ENCODE data around the gene SKAP2.
A peak's percentile ranks its signal among the peaks of the same experiment; 100 is the strongest.

The SKAP2 gene, protein sequence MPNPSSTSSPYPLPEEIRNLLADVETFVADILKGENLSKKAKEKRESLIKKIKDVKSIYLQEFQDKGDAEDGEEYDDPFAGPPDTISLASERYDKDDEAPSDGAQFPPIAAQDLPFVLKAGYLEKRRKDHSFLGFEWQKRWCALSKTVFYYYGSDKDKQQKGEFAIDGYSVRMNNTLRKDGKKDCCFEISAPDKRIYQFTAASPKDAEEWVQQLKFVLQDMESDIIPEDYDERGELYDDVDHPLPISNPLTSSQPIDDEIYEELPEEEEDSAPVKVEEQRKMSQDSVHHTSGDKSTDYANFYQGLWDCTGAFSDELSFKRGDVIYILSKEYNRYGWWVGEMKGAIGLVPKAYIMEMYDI

DNA sequence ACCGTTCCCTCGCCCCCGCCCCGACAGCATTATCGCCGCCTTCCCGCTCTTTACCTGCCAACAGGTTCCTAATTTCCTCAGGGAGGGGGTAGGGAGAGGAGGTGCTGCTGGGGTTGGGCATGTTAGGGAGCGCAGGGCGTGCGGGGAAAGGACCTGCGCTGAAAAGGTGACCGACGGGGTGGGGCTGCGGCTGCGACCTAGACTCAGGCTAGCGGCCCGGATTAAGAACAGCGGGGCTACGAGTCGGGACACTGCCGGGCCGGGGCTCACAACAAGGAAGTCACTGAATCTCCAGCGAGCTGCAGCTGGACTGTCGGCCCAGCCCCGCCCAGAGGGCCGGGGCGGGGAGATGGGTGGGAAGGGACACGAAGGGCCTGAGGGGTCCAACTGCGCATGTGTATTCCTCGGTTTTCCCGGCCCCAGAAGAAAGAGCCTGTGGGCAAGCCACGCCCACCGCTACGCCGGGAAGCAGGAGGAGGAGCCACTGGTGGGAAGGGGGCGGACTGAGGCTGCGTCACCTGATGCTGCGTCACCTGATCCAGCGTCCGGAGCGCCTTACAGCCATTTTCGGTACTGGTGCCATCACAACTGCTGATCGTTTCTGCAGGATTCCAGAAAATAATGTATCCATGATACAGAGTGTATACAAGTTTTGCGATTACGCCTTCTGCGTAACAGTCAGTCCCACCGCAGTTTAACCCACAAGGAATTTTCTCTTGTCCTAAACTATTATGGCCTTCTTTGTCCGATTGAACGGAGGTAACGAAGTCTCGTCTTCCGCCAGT is at the start of gene SKAP2:
Gene SKAP2 (minus strand): TSS at position 282 of the 785 bp plus-strand sequence. CDS start 161 bp downstream, at position 121.
- DNase-seq: peak; percentile 94

DNA sequence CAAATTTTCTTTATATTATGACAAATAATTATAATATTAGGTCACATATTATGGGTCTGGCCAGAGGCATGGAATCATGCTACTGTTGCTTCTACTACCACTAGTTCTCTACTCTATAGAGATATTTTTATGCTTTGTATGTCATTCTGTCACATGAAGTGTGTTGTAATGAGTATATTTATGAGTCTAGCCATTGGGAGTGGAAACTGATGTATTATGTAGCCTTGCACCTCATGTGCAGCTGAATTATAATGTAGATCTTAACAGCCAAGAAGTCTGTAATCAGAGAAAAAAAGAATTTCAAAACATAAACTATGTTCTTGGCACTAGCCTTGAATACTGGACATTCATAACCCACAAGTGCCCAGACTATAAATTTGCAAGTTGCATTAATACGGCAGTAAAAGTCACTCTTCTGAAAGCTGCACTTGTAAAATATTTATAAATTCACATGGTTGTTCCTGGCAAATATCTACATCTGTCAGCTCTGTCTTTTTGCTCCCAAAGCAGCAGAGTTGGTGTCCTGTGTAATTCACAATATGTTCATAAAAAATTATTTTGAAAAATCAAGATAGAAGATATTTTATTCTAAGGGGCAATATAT is 48.6 kb upstream of the SKAP2 start:
- DNase-seq: no peak

DNA sequence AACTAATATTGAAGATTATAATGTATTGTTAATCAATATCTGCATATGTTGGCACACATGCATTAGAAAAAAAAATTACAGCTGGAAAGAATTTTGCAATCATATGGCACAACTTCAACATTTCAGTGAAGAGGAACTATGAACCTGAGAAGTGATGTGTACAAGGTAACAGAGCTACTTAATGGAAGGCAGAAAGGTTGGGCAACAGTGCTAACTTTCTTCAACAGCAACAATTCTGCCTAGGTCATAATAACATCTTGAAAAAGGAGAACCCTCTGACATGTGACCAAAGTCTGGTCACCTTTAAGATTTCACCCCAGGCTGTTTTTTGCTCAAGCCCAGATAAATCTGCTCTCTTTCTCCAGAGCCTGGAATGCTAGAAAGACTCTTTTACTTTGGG is 47.9 kb upstream of the SKAP2 start:
- no peak for DNase-seq

DNA sequence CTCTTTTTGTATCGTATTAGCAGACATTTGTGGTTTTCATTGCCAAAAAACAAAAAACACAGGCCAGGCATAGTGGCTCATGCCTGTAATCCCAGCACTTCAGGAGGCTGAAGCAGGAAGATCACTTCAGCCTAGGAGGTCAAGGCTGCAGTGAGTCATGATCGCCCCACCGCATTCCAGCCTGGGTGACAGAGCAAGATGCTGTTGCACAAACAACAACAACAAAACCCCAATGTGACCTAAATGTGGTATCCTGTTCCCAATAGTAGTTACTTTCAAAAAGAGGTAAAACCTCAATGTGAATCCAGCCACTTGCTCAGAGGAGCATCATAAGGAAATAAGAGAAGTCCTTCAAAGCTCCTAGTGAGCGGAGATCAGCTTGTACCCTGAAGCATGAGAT is 45.8 kb upstream of the SKAP2 start:
- DNase-seq: no peak

DNA sequence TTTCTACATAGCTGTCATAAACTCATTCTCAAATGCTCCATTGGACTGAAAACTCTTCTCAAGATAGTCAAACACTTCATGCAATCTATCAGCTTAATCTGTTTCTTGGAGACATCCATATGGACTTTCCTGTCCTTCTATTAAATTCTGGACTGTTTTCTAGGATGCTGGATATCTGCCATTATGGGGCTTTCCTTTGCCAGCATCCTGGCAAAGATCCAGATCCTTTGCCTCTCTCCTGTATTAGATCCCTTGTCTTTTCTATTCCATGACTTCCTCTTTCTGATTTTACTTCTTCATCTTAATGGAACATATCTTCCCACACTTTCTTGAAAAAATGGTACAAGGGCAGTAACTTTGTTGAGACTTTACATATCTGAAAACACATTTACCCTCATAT is 35.9 kb upstream of the SKAP2 start:
- DNase-seq: no peak

DNA sequence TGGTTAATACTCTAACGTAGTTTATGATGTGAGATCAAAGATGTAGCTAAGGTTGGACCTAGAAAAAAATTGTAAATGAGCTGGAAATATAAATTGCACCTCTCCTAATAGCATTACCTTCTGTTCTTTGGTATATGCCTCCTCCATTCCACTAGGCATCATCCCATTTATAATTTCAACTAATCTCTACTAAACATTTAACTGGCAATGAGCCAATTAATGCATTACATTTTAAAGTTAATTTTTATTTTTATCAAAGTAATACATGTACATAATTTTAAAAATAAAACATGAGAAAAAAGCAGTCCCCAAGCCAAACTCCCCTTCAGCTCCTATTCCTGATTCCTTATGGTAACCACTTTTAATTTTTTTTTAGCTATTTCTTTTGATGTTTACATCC is 35.1 kb upstream of the SKAP2 start:
- DNase-seq: no peak

DNA sequence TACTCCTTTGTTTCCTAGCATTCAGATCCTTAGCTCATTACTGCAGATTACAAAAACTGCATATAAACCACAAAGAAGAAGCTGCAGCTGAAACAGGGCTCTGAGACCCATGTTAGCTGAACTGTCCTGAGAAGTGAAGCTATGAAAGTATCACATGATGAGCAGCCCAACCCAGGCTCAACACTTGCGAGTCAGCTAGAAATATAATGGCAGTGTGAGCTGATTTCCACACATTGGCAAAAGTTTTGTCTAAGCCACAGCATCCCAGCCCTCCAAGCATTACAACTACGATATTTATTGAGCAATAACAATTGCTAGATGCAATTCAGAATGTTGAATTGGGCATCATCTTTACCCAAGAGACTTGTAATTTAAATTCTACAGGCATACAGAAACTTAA is 34.5 kb upstream of the SKAP2 start:
- DNase-seq: no peak

DNA sequence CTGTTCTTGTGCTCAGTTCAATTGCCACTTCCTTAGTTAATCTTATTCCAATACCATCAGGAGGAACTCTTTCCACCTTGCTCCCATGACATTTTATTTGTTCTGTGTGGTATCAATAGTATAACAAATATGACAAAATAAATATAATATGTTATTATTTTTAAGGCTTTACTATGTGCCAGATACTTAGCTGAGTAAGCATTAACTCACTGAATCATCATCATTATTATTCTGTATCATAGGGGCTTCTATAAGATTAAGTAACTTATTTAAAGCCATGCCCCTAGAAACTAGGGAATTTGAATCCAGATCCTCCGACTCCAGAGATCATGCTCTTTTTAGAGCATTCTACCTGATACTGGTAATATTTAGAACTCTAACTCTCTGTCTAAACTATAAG is 33.5 kb upstream of the SKAP2 start:
- no peak for DNase-seq

DNA sequence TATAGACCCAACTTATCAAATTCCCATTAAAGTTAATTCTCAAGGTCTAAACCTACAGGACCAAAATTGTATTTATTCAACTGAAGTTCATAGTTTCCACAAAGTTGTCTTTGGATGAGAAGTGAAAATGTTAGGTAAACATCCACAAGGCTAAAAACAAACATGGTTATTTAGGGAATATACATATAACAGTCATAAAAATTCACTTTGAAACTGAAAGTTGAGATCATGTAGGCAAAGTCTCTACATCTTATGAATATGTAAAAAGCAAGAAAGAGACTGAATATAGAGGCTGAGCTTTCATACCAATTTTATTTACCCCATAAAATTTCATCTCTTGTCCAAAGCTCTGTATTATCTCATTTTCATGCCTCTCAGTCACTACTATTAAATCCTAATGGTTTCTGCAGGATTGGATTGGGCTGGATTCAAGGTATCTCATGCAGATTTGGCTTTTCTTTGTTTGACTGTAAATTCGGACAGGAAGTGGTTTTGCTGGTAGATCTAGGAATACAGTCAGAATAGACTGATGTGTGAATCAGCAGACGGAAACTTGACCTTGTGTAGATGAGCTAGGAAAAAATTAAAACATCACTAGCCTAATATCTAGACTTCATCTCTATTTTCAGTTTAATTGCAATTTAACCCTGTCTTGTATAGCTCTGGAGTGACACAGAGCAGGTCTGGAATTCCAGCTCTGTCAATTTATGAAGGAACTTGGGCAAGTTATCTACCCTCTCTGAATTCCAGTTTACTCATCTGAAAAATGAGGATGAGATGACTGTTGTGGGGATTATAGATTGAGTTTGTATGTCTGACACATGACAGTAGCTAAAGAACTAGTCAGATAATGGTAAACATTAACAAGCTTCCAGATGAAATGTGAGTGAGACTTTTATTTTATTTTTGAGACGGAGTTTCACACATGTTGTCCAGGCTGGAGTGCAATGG is 27.3 kb upstream of the SKAP2 start:
- DNase-seq: no peak

DNA sequence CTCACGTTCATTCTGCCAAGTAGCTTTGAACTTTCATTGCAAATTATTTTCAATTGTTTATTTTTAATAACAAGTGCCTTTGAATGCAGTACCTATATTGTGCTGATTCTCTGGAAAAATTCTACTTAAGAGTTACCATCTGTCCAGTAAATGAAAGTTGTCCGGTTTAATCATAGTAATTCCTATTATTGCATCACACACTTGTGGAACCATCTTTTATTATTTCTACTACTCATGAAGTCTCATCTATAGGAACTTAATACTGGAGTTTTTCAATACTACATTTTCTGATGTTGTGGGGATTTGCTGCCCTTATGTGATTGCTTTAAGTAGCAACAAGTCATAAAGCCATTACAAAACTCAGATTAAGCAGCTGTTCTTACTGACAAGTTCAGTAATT is 16.5 kb upstream of the SKAP2 start:
- DNase-seq: no peak

DNA sequence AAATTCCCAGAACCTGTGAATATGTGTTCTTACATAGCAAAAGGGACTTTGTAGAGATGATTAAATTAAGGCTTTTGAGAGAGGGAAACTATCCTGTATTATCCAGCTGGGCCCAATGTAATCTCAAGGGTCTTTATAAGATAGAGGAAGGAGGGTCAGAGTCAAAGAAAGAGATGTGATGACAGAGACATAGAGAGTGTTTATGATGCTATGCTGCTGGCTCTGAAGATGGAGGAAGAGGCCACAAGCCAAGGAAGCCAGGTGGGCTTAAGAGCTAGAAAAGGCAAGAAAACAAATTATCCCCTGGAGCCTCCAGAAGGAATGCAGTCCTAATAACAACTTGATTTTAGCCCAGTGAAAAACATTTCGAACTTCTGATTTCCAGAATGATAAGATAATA is 15.3 kb upstream of the SKAP2 start:
- DNase-seq: no peak

DNA sequence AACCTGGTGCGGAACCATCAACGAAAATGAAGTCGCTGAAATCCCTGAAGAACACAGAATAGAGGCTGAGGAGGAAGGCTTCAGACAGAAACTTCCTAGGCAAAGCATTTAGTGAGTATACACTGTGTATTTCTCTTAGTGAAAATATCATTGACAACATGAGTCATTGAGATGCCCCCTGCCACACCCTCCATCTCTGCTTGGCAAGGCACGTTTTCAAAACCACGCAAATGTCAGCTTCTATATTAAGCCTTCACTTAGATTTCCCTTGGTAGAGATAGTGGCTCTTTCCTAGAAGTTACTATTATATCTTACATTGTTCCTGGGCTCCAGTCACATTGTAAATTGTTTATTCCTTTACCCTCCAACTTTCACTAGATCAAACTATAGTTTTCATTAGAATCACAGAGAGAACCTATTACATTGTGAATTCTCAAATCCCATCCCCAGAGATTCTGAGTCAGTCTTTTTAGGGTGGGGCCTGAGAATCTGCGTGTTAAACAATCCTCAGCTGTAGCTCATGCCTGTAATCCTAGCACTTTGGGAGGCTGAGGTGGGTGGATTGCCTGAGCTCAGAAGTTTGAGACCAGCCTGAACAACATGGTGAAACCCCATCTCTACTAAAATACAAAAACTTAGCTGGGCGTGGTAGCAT is 4.6 kb upstream of the SKAP2 start:
- DNase-seq: no peak

DNA sequence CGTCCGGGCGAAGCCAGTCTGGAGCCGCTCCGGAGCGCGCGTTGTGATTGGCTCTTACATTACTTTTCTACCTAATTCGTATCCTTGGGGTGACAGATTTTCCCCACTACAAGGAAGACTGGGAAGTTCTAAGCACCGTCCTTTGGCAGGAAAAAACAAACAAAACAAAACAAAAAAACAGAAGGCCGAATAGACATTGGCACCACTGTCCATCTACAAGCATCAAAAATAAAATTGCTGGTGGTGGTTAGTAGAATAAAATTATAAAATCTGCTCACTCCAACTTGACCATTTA is 651 bp upstream of the SKAP2 start:
- no peak for DNase-seq

DNA sequence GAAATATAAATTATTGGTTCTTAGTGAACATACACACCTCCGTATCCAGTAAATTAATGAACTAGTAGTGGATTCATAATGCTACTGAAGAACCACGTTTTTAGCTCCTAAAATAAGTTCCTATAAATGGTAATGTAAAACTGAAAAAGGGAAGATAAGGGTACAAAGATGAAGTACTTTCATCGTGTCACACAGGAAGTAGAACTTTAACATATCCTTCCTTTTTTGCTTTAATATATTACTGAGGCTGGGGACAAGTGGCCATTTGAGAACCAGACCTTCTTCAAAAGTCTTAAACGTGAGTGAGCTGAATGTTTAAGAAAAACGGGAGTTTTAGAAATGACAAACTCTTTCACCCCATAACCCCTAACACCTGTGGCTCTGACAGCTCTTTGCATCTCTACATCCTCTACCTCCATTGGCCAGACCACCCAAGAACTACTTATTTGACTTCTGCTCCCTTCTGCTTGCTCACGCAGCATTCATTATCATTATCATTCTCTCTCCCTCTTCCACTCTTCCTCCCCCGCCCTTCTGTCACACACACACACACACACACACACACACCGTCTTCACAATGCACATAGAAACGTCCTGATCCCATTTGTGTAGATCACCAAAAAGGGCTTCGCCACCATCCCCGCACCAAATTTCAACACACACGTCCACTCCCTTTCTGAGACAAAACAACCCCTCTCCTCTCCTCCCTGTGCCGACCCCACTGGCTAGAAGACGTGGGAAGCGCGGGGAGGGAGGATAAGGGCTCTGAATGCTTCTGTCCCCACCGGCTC is 677 bp downstream of the SKAP2 start:
- no peak for DNase-seq

DNA sequence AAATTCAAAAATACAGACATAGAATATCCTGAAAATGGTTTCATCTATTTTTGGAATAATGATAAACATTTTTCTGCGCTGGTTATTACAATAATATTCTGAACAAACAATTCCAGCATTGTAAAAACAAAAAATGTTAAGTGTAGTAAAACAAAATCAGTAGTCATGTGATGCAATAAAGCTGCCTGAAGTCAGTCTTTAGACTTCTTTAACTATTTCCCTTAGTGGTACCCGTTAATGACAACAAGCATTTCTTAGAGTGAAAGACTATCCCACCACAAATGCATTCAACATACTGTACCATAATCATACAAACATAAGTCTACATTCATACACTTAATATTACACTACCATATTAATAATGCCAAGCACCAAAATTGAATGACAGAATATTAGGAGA is 1.6 kb downstream of the SKAP2 start:
- no peak for DNase-seq

DNA sequence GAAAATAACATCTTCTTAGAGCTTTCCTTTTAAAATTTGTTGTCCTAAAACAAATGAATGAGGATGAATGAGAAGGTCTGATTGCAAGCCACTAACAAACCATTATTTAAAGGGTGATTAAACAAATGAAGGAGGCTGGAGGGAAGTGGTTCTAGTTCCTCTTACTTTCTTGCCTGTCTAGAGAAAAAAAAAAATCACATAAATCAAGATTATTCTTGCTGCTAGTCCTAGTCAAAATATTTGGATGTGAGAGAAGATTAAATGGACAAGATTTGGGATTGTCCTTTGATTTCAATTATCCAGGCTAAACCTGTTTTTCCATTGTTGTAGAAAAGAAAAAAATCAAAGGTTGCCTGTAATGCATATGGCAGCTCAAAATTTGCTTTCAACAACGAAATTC is 3.3 kb downstream of the SKAP2 start:
- DNase-seq: no peak

DNA sequence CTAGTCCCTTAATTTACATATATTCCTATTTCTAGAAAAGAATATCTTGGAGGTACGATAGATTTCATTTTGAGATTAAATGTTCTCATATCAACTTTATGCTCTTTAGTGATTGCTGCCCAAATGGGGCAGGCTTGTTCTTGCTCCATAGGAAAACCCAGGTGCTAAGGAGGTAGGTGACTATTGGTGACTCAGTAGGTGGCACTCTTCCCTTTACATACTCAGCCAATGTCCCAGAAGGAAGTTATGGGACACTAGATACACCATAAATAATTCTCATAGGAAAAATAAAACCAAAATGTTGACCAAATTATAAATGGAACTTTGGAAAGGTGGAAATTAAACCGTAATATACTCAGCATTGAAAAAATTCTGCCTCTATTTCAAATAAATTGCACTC is 4.0 kb downstream of the SKAP2 start:
- no peak for DNase-seq

DNA sequence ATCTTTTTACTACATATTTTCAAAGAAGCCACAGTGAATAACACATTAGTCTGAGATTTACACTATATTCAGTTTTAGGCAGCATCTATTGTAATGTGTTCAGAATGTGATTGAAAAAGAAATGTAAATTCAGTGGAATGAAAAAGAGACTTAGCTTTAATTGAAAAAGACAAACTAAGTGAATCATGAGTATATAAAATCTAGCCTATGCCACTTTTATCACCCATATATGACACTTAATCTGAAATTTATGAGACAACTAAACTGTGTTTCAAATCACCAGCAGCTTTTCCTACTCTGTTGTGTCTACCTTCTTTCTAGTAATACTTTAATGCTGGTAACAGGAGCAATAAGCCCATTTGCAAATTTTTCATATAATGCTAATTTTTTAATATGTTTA is 4.7 kb downstream of the SKAP2 start:
- DNase-seq: no peak

DNA sequence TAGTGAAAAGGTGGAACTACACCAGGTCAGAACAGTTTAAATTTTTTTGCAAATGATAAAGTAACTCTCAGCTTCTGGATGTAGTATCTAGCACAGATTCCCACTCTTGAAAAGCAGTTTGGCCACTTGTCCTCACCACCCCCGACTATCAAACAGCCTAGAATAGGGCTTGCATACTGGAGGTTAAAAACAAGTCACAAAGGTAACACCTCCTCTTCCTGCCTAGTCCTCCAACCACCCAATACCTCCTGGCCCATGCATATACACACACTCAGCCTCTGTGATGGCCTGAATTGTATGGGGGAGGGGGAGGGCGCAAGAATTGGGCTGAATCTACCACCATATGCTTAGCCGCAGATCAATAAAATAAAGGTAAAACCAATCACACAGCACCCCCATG is 5.7 kb downstream of the SKAP2 start:
- DNase-seq: no peak

DNA sequence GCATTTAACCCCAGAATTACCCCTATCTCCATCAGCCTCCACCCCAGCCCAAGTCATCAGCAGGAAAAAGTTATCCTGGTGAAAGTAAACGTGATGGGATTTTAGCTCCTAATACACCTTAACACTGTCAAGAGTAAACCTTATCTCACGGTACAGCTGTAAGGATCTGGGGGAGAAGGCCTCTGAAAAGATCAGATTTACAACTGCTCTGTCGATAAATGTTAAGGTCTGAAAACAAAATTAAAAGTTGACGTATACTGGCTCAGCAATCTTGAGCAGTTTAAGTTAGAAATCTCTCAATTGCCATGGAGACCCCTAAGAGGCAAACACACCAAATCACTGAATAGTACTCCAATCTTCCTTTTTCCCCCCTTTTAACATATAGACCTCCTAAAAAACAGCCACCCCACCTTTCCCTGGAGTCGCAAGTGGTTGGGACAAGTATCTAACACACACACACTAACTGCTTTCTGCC is 6.1 kb downstream of the SKAP2 start:
- DNase-seq: no peak

DNA sequence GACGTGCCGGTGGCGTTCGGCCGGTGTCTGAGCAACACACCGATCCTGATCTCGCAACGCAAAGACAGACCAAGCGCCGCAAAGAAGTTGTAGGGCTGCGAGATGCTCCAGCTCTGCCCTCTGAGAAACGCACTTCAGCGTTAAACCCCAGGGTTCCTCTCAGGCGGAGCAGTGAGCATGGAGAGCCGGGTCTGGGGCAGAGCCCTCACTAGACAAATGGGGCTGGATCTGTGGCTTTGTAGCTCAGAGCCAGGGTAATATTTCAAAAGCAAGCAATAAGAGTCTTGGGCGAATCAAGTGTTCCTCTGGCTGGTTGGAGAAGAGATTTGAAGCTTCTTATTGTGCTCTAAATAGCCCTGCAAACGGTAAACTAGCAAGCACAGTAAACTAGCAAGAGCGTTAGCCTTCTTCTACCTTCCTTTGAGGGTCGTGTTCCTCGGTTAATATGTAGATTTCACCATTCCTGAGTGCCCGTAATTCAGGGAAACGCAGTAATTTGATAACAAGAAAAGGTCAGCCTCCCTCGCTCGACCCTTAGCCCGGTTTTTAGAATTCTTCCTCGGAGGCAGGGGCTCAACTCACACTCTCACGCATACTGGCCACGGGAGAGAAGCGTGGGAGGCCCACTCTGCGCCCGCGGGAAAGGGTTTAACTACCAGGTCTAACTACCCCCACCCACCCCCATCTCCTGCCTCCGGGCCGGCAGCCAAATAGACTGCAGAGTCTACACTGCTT is 6.7 kb downstream of the SKAP2 start:
- DNase-seq: peak; percentile 18
